ENCODE measurements around the gene C19orf73. TPM values are rescaled to one million over a fixed set of nuclear protein-coding genes. Genes with fewer than 3 reads are reported as not detected.
A peak's percentile ranks its signal among the peaks of the same experiment; 100 is the strongest.
"Not testable (repeated sequence)": the region's sequence is repeated elsewhere in the genome, so short reads cannot be mapped to it uniquely, and the experiment has no call there.

C19orf73 gene
- total RNA-seq, 1 donor from 2014 or later = 1.0 TPM

GRCh38 chr19:49085020-49085867, 33.7 kb downstream of the C19orf73 start, which contains the start of gene SNRNP70:
Gene SNRNP70 (plus strand): TSS chr19:49085451. CDS start chr19:49086415, 964 bp downstream.
- peaks cover 7% of the 10 kb centered on the region for H3K36me3 Mint-ChIP-seq (ENCODE audit: low read depth)
- no peaks in the 10 kb centered on the region for H3K9me3 Mint-ChIP-seq
- peak within 1 kb of the TSS; percentile 99 for H3K27ac Mint-ChIP-seq (ENCODE audit: unreplicated experiment)

GRCh38 chr19:49084206-49085019, 34.5 kb downstream of the C19orf73 start:
- Mint-ChIP-seq H3K9me3 (no peaks in the 10 kb centered on the region), H3K36me3 (ENCODE audit: low read depth) (peaks cover 5% of the 10 kb centered on the region), H3K4me1 (peaks cover 24% of the 10 kb centered on the region), H3K4me3 (peak overlapping the region; percentile 83), H3K27me3 (ENCODE audit: low read depth) (peaks cover 10% of the 10 kb centered on the region), H3K27ac (ENCODE audit: unreplicated experiment) (no peak overlapping the region)
- no peak for TF ChIP-seq CTCF (conservative IDR thresholded peaks at IDR 0.05)
- DNase-seq (ENCODE audit: low read depth, low spot score) = no peak

More at GRCh38 chr19:49085020-49085867, 33.7 kb downstream of the C19orf73 start, which contains the start of gene SNRNP70:
- DNase-seq (ENCODE audit: low read depth, low spot score) = peak; percentile 98
- H3K4me1 Mint-ChIP-seq = peaks cover 24% of the 10 kb centered on the region
- H3K4me3 Mint-ChIP-seq = peak within 1 kb of the TSS; percentile 83
- H3K27me3 Mint-ChIP-seq (ENCODE audit: low read depth) = peaks cover 8% of the 10 kb centered on the region
- TF ChIP-seq CTCF (conservative IDR thresholded peaks at IDR 0.05) = no peak

- peaks cover 14% of the 10 kb centered on the region for H3K4me1 Mint-ChIP-seq
- TF ChIP-seq CTCF (conservative IDR thresholded peaks at IDR 0.05) = no peak
- peaks cover 12% of the 10 kb centered on the region for H3K27me3 Mint-ChIP-seq (ENCODE audit: low read depth)
- H3K36me3 Mint-ChIP-seq (ENCODE audit: low read depth) = no peaks in the 10 kb centered on the region
- no peak overlapping the region for H3K4me3 Mint-ChIP-seq
- H3K27ac Mint-ChIP-seq (ENCODE audit: unreplicated experiment) = no peak overlapping the region
- no peaks in the 10 kb centered on the region for H3K9me3 Mint-ChIP-seq
- DNase-seq (ENCODE audit: low read depth, low spot score) = no peak
These were observed 37.7 kb downstream of the C19orf73 start for GRCh38 chr19:49081273-49081672.

GRCh38 chr19:49080392-49080791, 38.6 kb downstream of the C19orf73 start:
- H3K36me3 Mint-ChIP-seq (ENCODE audit: low read depth) = no peaks in the 10 kb centered on the region
- TF ChIP-seq CTCF (conservative IDR thresholded peaks at IDR 0.05) = no peak
- peaks cover 7% of the 10 kb centered on the region for H3K4me1 Mint-ChIP-seq
- H3K9me3 Mint-ChIP-seq = no peaks in the 10 kb centered on the region
- H3K27me3 Mint-ChIP-seq (ENCODE audit: low read depth) = peaks cover 14% of the 10 kb centered on the region
- H3K4me3 Mint-ChIP-seq = no peak overlapping the region
- no peak overlapping the region for H3K27ac Mint-ChIP-seq (ENCODE audit: unreplicated experiment)
- no peak for DNase-seq (ENCODE audit: low read depth, low spot score)

GRCh38 chr19:49074869-49075268, 44.1 kb downstream of the C19orf73 start:
- H3K36me3 Mint-ChIP-seq (ENCODE audit: low read depth); H3K27ac Mint-ChIP-seq (ENCODE audit: unreplicated experiment); H3K9me3 Mint-ChIP-seq; H3K4me3 Mint-ChIP-seq; H3K4me1 Mint-ChIP-seq: not testable (repeated sequence)
- peak; percentile 73 for TF ChIP-seq CTCF (conservative IDR thresholded peaks at IDR 0.05)
- peak; percentile 52 for DNase-seq (ENCODE audit: low read depth, low spot score)
- H3K27me3 Mint-ChIP-seq (ENCODE audit: low read depth) = peaks cover 50% of the 10 kb centered on the region

Data from neural crest cell (in vitro differentiated cells).